HG03135 (cell line): Measurements from ENCODE around the gene BRF1.

Experiments
- ATAC-seq: cut with Tn5 transposase; IDR thresholded peaks from one replicate; pipeline ENCODE4 v1.9.1; 2021; ENCODE audit warnings: mild to moderate bottlenecking, moderate library complexity; ENCODE audit not compliant: unreplicated experiment

BRF1 gene

DNA sequence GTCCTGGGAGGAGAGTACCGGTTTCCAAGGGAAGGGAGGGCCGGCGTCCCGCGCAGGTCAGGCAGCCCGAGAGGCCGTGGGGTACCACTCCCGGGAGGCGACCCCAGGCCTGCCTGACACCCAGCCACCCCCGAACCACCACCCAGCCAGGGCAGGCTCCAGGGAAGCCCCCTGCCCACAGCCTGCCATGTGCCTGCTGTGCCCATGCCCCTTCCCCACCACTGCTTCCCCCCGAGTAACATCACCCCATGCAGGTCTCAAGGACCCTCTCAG, 122.0 kb downstream of the BRF1 start:
- no peak for ATAC-seq

DNA sequence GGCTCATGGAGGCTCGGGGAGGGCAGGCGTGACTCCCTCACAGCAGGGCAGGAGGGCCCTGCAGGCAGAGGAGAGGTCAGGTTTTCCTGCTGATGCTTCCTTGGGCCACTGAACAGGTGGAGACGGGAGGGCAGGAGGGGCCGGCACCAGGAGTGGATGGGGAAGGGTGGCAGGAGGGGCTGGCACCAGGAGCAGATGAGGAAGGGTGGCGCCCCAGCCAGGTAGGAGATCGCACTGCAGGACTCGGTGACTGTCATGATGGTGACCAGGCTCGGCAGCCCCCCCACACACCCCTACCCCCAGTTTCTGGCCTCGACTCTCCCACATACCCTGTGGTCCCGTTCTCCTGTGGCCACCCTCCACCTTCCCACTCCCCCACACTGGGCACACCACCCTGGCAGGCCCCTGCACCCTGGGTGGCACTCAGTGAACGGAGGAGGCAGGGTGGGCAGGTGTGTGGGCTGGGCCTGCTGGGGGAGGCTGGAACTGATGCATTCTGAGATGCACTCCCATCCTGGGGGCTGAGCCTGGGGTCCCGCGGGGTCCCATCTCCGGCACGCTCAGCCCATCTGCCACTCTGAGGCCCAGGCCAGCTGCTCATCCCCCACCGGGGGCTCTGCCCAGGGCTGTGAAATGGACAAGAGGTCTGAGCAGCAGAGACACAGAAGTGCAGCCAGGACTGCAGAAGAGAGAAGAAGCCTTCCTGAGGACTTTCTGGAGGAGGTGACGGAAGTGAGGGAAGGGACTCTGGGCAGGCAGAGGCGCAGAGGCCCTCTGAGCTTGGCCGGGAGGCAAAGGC, 122.5 kb downstream of the BRF1 start:
- ATAC-seq: no peak

DNA sequence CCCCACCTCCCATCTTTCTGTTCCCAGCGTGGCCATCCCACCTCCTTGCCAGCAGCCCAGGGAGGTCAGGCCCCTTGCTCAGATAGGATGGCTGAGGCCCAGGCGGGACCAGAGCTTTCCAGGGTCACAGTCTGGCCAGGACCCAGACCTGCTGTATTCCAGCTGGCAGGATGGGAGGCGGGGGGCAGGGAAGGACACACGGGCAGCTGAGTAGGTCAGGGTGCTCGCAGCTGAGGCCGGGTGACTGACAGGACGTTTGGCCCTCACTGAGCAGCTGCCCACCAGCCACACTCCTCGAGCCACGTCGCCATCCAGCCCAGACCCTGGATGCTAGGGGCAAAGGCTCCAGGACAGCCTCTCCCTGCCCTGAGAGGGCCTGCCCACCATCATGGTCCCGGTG, 123.7 kb downstream of the BRF1 start:
- no peak for ATAC-seq

DNA sequence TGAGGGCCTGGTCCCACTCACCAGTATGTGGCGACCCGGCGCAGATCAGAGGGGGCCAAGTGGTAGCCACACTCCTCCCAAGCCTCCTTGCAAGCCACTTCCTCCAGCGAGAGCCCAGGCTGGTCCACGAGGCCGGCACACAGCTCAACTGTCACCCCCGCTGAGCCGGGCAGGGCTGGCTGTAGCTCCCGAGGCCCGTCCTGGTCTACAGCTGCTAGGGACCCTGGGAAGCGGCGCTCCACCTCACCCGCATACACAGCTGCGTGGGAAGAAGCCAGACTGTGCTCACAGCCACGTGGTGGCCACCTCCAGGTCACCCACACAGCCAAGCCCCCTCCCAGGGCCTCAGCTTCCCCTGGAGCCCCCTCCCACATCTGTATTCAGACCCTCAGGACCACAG, 124.3 kb downstream of the BRF1 start:
- no peak for ATAC-seq

DNA sequence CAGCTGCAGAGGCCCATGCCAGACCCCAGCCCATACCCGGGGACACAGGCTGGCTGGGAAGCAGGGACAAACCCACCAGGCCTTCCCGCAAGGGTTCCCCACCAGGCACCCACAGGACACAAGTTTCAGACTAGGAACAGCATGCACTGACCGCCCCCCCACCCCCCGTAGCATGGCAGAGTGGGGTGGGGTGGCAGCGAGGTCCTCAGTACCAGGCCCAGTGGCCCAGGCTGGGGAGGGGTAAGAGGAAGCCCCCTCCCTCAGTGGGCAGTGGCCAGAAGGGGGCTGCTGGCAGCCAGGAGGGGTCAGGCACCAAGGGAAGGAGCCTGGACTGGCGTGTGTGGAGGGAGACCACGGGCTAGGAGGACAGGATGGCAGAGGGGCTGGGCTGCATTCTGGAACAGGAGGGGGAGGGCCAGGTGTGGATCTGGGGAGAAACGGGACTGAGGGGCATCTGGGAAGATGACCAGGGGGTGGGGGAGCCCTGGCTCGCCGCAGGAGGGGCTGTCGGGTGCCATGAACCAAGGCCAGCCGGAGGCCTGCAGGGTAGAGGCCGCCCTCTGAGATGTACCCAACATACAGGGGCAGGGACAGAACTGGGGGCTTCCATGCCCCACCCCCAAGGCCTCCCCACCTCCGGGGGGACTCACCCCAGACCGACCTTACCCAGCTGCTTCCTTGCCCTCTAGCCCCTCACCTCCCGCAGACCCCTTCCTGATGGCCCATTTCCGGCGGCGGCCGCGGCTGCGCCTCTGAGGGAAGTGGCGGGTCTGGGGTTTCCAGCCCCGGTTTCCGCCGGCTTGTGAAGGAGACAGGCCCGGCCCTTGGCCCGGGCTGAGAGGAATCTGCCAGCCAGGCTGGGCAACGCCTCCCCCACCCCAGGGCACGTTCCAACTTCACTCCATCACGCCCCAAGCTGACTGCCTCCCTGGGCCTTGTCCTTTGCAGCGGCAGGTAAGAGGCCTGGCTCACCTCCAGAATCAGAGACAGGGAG, 126.6 kb downstream of the BRF1 start:
- ATAC-seq: no peak

DNA sequence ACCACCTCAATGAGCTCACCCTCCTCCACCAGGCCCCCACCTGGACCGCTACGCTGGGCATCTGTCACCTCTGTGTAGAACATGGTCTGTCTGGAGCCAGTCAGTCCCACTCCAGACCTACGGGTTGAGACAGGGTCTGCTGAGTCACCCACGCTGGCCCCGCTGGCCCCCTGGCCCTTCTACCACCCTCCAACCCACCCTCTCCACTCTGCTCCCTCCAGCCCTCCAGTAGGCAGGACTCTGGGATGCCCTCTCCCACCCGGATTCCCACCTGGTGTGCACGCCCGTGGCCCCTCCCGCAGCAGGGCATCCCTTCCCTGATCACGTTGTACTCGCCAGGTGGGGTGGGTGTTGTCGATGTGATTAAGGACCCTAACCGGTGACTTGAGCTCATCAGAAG, 127.7 kb downstream of the BRF1 start:
- ATAC-seq: no peak

DNA sequence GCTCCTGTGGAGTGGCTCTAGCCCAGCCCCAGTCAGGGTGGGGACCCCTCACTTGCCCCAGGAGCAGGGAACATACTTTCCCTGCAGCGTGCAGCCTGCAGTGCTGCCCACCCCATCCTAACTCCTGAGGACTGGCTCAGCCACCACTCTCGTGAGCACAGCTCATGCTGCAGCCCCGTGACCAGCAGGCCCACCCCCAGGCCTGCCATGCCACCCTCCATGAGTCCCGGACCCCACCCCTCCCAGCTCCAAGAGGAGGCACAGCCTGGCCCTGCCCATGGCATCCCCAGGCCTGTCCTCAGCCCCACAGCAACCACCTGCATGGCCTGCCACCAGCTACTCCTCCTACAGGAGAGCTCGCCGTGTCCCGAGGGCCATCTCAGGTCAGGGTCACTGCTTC, 128.3 kb downstream of the BRF1 start:
- no peak for ATAC-seq

DNA sequence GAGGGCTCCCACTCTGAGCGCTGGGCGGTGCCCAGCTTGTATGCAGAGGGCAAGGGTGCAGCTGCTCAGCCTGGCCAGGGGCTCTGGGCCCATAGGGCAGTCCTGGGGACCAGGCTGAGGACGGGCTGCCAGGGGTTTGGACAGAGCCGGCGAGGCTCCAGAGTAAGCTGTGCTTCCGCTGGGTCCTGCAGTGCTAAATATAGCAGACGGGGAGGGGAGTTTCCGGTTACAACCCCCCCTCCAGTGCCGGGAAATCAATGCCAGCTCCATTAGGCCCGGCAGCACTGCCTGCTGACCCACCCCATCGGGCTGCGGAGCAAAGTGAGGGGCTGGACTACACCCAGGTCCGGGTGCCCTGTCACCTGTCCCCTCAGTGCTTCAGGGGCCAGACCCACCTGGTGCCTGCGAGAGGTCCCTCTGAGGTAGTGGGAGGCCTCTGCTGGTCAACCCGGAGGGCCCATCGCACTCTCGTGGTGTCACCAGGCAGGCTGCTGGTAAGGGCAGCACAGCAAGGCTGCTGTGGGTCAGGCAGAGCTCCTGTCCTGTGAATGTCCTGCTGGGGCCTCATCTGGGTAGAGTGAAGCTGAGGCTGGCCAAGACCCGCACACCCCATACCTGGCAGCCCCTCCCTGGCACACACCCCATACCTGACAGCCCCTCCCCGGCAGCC, 129.7 kb downstream of the BRF1 start:
- ATAC-seq: no peak

DNA sequence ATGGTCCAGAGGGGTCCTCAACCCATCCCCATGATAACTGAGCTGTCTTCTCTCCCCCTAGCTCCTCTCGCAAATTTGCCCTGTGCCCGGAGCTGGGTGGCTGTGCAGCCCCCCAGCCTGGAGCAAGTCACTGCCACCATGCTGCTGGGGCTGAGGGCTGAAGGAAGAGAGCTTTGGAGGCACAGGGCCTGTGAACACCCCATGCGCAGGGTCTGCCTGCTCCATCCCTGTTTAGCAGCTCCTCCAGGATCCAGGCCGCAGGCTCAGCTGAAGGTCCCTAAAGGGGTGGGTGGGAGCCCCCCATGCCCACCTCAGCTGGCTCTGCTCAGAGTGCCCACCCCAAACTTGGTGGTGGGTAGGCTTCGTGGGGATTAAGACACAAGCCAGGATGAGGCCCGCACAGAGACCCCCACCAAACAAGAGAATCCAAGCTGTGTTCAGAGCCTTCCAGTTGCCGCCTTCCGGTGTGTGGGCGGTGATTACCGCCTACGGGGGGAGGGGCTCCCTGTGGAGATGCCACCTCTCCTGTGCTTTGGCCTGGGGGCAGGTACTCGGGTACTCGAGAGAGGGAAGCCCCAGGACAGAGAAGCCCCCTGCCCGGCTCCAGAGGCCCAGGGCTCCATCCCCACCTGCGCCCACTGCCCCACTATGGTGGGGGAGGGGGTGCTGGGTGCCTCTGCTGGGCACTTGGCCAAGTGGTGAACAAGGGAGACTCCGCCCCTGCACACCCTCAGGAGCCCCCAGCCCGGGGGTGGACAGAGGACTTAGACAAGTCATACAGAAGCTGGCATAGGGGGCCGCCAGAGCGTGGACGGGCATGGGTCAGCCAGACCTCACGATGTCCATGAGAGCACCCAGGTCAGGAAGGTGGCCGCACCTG, 130.8 kb downstream of the BRF1 start:
- ATAC-seq: no peak

DNA sequence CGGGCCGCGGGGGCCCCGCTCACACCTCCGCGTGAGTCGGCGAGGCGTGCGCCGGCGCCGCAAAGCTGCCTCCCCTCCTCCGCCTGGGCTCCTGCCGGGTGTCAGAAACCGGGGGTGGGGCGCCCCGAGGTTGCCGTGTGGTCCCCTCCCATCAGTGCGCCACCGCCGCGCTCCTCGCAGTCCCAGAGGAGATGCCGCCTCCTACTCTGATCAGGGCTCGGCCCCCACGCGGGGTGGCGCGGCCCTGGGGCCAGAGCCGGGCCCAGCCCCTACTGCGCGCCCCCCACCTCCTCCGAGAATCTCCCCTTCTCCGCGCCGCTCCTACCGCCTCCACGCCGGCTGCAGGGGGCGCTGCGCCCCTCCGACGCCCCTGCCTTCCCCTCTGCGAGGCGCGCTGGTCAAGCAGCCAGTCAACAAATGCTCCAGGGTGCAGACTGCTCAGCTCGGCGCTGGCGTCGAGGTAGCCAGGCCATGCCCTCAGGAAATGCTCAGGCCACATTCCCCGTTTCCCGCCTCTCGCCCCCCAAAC, 131.8 kb downstream of the BRF1 start:
- ATAC-seq: no peak

DNA sequence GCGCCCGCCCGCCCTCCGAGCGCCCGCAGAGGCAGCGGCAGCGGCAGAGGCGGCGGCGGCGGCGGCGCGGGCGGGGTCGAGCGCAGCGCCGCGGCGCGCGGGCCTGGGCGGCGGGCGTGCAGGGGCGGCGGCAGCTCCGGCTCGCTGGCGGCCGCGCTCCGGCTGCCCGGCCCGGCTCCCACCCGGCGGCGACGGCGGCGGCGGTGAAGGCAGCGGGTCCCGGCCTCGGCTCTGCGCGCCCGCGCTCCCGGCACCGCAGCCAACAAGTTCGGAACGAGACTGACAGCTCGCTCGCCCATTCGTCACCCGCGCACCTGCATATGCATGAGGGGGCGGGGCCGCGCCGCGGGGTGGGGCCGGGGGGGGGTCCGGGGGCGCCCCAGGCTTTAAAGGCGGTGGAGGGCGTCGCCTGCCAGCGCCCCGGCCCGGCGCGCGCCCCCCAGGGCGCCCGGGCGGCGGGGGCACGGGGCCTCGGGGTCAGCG, 132.3 kb downstream of the BRF1 start, which contains the start of gene JAG2:
TSS of gene JAG2 (minus strand) at position 281 of the 483 bp plus-strand sequence. CDS start 356 bp downstream, outside the sequence.
- ATAC-seq: no peak

DNA sequence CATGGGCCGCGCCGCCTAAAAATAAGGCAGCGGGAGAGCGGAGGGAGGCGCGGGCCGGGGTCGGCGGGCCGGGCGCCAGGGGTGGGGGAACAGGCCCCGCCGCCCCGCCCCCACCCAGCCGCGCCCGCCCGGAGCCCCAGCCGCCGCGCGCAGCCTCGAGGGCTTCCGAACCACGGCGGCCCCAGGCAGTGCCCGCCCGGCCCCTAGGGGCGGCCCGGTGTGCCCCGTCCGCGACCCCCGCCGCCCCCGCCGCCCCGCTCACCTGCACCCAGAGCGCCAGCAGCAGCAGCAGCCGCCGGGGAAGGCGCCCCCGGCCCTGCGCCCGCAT, 132.7 kb downstream of the BRF1 start:
- ATAC-seq: no peak

DNA sequence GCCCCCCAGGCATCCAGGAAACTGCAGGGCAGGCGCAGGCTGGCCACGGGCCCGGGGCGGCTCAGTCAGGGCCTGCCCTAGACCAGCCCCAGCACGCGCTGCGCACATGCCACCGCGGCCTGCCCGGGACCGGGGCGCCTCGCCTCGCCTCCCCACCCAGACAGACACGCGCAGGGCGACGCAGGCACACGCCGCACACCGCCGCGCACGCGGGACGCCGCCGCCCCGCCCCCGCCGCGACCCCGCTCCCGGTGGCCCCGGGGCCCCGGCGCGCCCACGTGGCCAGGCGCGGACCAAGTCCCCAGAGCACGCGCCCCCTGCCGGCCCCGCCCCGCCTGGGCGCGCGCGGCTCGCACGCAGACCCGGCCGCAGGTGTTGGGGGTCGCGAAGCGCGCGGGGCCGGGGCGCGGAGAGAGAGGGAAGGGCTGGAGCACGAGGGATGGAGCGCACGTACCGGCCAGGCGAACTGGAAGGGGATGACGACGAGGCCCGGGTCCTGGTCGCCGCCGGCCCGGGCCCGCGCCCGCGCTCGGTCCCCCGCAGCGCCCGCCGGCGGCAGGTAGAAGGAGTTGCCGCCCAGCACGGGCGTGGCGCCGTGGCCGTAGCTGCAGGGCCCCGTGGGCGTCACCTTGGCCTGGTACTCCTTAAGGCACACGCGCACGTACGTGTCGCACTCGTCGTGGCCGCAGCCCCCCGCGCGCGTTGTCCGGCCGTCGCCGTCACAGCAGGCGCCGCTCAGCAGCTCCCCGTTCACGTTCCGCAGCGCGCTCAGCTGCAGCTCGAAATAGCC, 133.3 kb downstream of the BRF1 start:
- no peak for ATAC-seq

DNA sequence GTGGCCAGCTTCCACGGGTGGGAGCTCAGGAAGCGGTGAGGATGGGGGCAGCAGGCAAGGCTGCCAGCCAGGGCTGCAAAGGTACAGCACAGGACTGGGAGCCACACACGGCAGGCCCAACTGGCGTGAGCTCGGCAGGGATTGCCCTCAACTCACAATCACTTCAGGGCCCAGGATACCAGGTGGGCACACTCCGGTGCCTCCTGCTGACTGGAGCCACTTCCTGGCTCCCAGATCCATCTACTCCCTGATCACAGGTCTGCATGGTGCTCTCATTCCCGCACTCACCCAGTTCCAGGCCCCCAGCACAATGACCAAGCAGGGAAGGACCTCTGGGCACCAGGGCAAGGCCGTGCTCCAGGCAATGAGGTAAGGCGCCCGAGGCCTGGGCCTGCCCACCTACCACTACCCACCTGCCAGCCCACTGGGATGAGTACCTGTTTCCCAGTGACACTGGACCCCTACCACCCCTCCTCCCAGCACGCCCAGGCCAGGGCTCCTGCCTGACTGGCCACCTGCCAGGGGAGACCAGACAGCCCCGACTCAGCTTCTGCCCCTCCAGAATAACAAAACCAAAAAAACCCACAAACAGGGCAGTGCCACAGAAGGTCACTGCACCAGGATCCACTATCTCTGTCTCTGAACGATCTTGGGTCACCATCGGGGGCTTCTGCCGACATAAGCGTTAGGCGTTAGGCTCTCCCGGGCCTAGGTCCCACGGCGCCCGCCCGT, 134.1 kb downstream of the BRF1 start:
- no peak for ATAC-seq

DNA sequence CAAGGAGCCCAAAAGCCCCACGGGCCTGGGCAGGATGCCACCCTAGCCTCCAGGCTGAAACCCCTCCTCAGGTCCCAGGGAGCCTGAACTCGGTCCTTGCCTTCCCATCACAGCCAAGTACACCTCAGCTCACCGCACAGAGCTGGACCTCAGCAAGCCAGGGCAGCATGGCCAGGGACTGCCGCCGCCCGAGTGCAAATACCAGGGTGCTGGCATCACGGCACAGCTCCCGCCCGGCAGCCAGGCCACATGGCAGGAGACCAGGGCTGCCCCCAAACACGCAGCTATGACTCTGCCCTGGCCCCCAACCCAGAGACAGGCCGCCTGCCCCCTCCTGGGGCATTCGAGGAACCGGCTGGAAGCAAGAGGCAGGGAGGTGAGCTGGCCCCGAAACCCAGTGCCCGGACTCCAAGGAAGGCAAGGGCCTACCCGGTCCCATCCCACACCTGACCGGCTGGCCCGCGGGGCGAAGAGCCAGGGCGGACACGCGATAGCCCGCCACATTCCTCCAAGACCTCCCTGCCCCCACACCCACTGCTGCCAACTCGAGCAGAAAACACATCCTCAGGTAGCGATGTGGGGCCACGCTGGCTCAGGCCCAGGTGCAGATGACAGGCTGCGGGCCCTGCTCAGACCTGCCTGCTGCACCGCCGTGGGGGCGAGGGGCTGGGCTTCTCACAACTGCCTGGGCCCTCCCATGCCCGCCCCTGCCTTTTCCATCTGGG, 134.9 kb downstream of the BRF1 start:
- no peak for ATAC-seq

DNA sequence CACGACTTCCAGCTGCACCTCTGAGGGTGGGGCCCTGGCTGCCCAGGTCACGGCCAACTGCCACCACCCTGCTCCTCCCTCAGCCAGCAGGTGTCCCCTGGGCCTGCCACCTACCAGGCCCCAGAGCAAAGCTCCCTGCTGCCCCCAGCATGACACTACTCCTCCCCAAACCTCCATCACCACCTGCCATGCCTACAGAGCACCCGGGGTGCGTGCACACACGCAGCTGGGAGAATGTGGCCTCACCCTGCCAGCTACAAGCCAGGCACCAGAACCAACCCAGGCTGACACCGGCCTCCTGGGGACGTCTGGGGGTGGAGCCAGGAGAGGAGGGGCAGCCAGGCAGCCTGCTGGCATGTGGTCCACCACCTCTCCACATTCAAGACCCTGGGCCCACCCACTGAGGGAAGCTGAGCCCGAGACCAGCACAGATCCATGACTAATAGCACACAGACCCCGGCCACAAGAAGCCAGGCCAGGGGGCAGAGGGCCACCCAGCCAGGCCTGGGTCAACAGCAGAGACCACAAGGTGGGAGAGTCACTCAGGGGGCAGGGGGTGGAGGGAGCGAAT, 135.6 kb downstream of the BRF1 start:
- no peak for ATAC-seq

DNA sequence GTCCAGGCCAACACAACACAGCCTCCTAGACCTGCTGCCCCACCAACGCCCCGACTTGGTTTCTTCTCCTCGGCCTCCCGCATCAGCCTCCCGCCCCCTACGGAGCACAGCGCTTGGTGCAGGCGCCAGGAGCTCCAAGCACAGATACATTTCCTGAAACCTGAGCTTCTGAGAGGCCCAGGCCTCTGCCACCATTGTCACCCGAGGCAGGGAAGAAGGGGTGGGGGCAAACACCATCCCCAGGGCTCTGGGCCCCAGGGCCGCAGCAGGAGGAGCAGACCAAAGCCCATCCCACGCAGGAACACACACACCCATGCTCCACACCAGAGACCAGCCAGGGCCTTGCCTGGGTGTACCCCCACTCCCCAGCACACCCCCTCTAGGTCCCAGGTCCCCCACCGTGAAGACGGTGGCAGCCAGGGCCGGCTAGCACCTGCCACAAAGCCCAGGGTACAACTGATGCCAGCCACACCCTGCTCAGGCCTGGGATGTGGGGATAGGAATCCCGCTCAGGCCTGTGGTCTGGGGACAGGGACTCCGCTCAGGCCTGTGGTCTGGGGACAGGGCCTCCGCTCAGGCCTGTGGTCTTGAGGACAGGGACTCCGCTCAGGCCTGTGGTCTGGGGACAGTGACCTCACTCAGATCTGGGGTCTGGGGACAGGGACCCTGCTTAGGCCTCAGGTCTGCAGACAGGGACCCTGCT, 137.6 kb downstream of the BRF1 start:
- ATAC-seq: no peak
